ENCODE results near the gene NOVA2.

GRCh38 chr19:46014941-46015686 is 41.4 kb upstream of the NOVA2 start:
- TF ChIP-seq CTCF (IDR thresholded peaks at IDR 0.05; ENCODE audit: poor library complexity) (no peak), EZH2 (IDR thresholded peaks at IDR 0.05; ENCODE audit: borderline replicate concordance) (peak; percentile 73), EZH2phosphoT487 (IDR thresholded peaks at IDR 0.05; ENCODE audit: low read depth, severe bottlenecking, unreplicated experiment) (no peak)

Data from hepatocyte (in vitro differentiated cells).